Measurements from ENCODE around the gene POGLUT2.

DNA sequence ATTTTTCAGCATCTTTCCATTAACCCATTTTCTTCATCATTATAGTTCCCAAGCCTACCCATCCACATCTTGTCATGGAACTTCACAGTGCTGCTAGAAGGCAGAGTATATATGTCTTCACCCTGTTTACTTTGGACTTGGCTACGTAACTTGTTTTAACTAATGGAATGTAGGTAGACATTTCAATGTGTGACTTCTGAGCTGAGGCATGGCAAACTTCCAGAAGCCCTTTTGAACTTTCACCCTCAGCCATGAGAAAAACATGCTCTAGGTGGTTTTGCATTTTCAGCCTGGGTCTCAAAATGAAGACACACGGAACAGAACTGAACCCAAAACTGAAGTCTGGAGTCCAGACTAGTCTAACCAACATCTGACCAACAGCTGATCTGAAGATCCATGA lies 28.3 kb downstream of the POGLUT2 start:
- TF ChIP-seq EZH2 (IDR thresholded peaks at IDR 0.05; ENCODE audit: borderline replicate concordance, low read length): no peak
- TF ChIP-seq, protein P1, sequence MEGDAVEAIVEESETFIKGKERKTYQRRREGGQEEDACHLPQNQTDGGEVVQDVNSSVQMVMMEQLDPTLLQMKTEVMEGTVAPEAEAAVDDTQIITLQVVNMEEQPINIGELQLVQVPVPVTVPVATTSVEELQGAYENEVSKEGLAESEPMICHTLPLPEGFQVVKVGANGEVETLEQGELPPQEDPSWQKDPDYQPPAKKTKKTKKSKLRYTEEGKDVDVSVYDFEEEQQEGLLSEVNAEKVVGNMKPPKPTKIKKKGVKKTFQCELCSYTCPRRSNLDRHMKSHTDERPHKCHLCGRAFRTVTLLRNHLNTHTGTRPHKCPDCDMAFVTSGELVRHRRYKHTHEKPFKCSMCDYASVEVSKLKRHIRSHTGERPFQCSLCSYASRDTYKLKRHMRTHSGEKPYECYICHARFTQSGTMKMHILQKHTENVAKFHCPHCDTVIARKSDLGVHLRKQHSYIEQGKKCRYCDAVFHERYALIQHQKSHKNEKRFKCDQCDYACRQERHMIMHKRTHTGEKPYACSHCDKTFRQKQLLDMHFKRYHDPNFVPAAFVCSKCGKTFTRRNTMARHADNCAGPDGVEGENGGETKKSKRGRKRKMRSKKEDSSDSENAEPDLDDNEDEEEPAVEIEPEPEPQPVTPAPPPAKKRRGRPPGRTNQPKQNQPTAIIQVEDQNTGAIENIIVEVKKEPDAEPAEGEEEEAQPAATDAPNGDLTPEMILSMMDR (conservative IDR thresholded peaks at IDR 0.05 in 1 of 2, IDR thresholded peaks at IDR 0.05 in 1 of 2; ENCODE audit: extremely low read depth in 1 of 2, insufficient read depth in 1 of 2, low read depth in 1 of 2, low read length in 2 of 2): no peak
